Stimulated activated CD8-positive, alpha-beta memory T cell treated with anti-CD3 and anti-CD28 coated beads, Interleukin-15, amount 100 ng/mL, for 4 hours (primary cell): ENCODE data around the gene CLEC2L.

ENCODE experiments used
- DNase-seq, 2 donors: peaks; one replicate each; pipeline ENCODE4 v3.0.0-alpha.2; 2020; ENCODE audit warnings: low read depth in 2 of 2

Gene CLEC2L

GRCh38 chr7:139557857-139558581, 34.5 kb downstream of the CLEC2L start:
- no peak for DNase-seq

DNA sequence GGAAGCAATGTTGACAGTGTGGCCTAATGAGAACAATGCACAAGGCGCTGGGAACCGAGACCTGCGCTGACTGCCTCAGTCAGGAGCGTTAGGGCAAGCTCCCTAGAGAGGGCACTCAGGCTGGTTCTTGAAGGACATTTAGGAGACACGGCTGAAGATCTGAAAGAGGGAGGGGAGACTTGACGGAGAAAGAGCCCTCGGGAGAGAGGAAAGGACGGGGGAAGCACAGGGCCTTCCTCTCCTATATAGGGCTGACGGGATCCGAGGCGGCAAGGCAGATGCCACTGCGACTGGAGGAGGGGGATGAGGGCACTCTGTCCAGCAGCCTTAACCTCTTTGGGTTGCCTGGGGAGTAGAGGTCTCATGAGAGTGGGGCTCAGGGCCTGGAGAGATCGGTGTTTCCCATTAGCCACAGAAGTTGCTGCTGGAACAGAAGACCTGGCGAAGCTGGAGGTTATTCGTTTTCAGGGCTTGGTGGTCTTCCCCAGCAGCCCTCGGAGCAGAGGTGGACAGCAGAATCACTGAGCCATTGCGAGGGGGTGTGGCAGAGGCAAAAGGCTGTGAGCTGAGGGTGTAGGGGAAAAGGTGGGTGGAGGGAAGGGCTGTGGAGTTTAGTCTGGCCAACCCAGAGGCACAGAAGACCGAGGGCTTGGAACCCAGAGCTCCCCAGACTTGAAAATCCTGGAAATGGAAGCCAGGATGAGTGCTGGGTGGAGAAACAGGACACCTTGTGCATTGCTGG, 36.0 kb downstream of the CLEC2L start:
- no peak for DNase-seq

DNA sequence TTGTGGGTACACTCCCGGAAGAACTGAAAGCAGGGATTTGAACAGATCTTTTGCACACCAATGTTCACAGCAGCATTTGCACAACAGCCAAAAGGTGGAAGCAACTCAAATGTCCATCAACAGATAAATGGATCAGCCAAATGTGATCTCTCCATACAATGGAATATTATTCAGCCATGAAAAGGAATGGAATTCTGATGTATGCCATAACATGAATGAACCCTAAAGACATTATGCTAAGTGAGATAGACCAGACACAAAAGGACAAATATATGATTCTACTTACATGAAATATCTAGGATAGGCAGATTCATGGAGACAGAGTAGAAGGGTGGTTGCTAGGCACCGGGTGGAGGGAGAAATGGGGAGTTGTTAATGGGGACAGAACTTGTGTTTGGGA, 36.7 kb downstream of the CLEC2L start:
- DNase-seq, result no peak

- no peak for DNase-seq
Measured at GRCh38 chr7:139560678-139561077, 37.2 kb downstream of the CLEC2L start.

- no peak for DNase-seq
Measured at GRCh38 chr7:139562491-139562890, 39.0 kb downstream of the CLEC2L start.

- no peak for DNase-seq
Measured at GRCh38 chr7:139562961-139563565, 39.6 kb downstream of the CLEC2L start.

DNA sequence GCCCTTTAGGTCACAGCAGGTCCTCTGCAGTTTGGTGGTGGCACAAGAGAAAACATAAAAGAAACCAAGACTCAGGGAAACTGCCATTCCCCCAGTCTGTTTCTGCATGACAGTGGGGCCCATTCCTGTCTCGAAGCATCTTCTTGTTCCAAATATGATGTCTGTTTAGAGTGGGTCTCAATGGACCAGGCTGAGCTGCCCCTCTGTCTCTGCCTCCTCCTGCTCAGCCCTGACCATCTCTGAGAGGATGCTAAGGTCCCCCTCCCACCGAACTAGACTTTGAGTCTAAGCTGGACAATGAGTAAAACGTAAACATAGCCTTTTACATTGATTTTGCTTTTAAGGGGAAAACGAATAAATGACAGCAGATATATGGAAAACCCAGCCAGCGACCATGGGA, 40.4 kb downstream of the CLEC2L start:
- no peak for DNase-seq

DNA sequence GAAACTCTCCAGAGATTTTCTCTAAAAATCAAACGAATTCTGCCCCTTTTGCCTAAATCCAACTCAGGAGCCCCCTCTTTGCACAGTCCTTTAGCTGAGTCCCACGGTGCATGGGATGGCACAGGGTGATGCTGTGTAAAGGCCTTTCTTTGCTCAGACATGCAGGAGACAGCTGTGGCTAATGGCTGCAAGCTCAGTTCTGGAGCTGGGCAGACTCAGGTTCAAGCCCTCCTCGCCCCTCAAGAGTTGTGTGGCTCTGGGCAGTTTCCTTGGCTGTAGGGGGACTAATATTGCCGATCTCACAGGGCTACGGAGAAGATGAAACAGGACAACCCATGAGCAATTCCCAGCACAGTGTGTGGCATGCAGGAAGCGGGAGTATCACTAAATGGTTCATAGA, 42.6 kb downstream of the CLEC2L start:
- no peak for DNase-seq

- DNase-seq, result no peak
Measured at GRCh38 chr7:139566736-139567646, 43.5 kb downstream of the CLEC2L start.

DNA sequence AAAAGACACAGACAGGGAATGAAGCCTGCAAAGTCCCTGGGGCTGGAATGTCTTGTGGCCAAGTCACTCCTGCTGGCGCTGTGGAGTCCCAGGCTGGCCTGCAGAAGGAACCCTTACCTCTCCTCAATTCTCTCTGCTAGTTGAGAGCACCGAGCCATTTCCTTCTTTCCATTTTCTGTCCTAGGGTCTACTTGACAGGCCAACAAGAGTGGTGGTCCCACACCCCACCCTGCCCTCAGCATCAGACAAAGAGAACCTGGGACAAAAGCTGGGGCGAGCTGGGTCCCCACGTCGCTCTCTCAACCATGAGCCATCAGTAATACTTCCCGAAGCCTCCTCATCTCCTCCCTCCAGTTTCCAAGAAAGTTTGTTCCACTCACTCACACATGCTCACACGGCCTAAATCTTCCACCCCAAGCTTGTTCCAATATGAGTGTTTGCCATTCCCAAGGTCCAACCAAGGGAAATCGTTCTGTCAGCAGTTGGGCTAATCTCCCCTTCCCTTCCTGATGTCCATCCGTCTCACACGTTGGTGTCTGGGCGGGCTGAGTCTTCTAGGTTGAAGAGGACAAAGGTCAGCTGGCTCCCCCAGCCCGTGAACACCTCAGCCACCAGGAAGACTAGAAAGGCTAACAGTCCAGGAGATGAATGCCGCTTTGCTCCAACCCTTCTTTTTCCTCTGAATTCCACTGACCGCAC, 44.3 kb downstream of the CLEC2L start:
- no peak for DNase-seq

- DNase-seq, result no peak
Measured at GRCh38 chr7:139568346-139568675, 44.8 kb downstream of the CLEC2L start.

GRCh38 chr7:139568813-139569490, 45.5 kb downstream of the CLEC2L start:
- DNase-seq, result no peak

DNA sequence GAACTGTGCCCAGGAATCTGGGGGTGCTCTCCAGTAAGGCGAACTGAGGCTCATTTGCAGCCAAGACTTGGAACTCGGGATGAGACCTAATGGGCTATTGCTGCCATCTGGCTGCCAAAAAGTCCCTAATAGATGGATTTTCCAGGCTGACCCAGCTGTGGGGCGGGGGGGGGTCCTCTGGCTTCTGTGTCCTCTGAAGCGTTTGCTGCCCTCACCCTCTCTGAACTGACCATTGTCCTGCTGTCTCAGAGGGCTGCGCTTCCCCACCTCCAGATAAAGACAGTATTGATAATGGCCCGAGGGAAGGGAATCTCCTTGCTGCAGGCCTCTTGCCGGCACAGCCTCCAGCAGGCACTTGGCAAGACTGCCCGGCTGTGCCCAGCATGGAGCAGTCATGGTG, 46.6 kb downstream of the CLEC2L start:
- no peak for DNase-seq

GRCh38 chr7:139570626-139571025, 47.1 kb downstream of the CLEC2L start:
- DNase-seq, result no peak

GRCh38 chr7:139571190-139571589, 47.7 kb downstream of the CLEC2L start:
- DNase-seq, result no peak

DNA sequence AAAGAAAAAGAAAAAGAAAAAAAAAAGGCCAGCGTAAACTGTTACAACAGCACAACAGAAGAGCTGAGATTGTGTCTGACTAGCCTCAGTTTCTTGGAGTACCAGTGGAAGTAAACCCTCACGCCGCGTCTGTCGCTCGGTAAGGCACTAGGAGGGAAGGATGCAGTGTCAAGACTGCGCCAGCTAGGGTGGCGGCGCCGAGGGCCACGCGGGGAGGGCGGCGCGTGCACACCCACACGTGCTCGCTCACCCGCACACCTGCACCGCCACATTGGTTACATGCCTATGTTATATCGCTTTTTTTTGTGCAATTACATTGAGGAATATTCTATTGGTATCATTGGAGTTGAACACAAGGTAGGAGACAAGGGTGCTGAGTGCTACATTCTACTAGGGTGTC, 48.2 kb downstream of the CLEC2L start:
- DNase-seq, result no peak

DNA sequence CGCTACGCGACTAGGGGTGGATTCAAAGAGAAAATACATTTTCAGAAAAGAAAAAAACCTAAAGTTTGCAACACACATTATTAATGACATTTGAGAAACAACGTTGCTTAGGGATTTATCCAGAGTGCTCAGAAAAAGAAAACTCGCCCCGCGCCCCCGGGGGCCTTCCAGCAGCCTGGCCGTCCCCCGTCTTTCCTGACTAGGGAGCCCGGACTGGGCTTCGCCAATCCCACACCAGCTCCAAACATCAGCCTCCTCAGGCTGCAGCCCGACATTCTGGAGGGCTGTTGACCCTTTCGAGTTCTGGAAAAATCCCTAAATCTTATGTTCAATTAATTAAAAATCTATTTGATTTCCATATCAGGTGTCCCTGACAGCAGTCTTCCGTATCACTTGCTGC, 48.6 kb downstream of the CLEC2L start:
- no peak for DNase-seq

GRCh38 chr7:139572704-139573385, 49.4 kb downstream of the CLEC2L start:
- no peak for DNase-seq

- no peak for DNase-seq
Measured at GRCh38 chr7:139573871-139574270, 50.4 kb downstream of the CLEC2L start.

DNA sequence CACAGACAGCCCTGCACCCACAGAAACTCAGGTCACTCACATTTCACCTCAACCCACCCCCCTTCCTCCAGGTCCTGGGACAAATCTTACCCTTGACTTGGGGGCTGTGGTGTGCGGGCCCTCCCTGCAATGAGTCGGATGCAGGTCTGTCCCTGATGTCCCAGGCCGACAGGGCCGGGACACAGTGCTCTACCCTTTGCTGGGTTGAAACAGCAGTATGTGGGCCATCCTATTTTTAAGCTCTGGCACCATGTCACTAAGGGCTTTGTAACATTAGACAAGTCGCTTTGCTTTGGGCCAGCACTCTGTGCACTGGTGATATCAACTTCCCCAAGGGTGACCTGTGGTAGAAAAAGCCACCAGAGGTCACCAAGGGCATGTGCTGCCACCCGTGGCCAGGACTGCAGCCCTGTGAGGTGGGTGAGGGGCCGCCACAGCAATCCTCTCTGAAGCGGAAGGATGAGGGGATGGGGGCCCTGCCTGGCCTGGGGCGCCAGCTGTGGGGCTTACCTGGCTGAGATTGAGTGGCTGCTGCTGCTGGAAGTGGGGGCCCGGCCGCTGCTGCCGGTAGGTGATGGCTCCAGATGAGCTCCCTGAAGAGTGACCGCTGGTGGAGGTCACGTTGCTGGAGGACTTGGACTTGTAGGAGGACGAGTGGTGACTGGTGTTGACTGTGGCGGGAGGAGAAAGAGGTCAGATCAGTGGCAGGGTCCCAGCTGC, 51.3 kb downstream of the CLEC2L start:
- no peak for DNase-seq
